ENCODE measurements around the gene HOXA7.

Gene HOXA7

DNA sequence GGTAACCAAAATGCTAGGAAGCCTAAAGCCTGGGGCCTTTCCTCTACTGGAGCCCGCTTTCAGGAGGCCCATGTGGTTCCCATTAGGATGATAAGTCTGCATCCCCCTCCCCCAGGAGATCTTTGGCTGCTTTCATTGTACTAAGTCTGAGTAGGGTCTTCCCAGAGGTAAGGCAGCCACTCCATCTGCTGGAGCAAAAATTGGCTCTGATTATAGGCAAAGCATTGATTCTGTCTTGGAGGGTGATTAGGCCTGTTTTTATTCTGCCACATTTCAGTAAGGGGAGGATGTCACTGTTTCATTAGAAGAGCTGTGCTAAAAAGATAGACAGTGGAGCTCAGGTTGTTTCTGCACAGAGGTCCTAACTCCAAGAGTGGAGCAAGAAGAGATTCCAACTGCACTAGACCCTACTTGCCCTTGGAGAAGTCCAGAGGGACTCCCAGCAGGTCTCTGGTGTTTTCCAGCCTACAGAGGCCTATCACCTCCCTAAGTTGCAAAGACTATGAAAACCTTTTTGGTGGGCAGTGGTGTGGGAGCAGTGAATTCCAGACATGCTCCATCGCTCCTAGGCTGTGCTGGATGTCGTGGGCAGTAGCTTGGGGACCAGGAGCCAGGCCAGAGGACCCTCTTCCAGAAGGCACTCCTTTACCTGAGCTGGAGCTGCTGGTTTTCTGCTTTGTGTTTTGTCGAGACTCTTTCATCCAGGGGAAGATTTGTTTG is 46.8 kb downstream of the HOXA7 start:
- Histone ChIP-seq H3K4me3 (ENCODE audit: low read depth in 1 of 2, low read length in 2 of 2) (no peak overlapping the region), H3K9ac (ENCODE audit: low read depth, low read length) (no peak overlapping the region), H3K4me2 (ENCODE audit: insufficient read depth, low read length) (no peak overlapping the region), H3K27ac (ENCODE audit: low read length) (no peak overlapping the region), H3K36me3 (ENCODE audit: insufficient read depth, low read length) (no peaks in the 10 kb centered on the region), H3K4me1 (ENCODE audit: insufficient read depth, low read length) (no peaks in the 10 kb centered on the region), H3K27me3 (ENCODE audit: insufficient read depth, low read length, poor library complexity) (no peaks in the 10 kb centered on the region), H2AFZ (ENCODE audit: low read depth, low read length) (no peak overlapping the region), H3K9me3 (ENCODE audit: insufficient read depth, low read length, severe bottlenecking) (no peaks in the 10 kb centered on the region), H4K20me1 (ENCODE audit: insufficient read depth, low read length) (no peaks in the 10 kb centered on the region), H3K79me2 (ENCODE audit: insufficient read depth, low read length) (no peaks in the 10 kb centered on the region)
- ATAC-seq (ENCODE audit: insufficient read depth, low read depth) (no peak), DNase-seq (no peak)
- TF ChIP-seq CTCF (IDR thresholded peaks at IDR 0.05; ENCODE audit: borderline replicate concordance, extremely low read depth, low read length, poor library complexity, severe bottlenecking) (no peak), EZH2 (IDR thresholded peaks at IDR 0.05; ENCODE audit: borderline replicate concordance, low read depth, low read length, severe bottlenecking) (no peak)

DNA sequence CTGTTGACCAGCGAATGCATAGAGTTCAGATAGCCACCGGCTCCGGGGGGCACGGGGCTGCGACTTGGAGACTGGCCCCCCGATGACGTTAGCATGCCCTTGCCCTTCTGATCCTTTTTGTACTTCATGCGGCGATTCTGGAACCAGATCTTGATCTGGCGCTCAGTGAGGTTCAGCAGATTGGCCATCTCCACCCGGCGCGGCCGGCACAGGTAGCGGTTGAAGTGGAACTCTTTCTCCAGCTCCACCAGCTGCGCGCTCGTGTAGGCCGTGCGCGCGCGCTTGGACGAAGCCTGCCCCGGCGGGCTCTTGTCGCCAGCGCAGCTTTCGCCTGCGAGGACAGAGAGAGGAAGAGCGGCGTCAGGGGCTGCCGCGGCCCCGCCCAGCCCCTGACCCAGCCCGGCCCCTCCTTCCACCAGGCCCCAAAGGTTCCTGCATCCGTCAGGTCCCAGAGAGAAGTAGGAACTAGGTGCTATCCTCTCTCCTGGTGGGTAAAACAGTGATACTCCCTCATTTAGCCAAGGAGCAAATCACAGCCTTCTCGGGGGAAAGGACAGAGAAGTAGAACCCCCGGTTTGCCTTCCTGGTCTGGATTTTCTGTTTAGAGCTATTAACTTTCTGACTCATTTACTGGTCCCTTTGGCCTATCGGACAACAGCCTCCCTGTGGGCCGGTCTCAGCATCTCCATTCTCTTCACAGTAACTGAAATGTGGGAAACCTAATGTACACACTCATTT is 47.9 kb downstream of the HOXA7 start:
- H3K4me2 ChIP-seq (ENCODE audit: insufficient read depth, low read length) = no peak overlapping the region
- H4K20me1 ChIP-seq (ENCODE audit: insufficient read depth, low read length) = no peaks in the 10 kb centered on the region
- H3K9me3 ChIP-seq (ENCODE audit: insufficient read depth, low read length, severe bottlenecking) = no peaks in the 10 kb centered on the region
- H3K9ac ChIP-seq (ENCODE audit: low read depth, low read length) = no peak overlapping the region
- no peak overlapping the region for H3K4me3 ChIP-seq (ENCODE audit: low read depth in 1 of 2, low read length in 2 of 2)
- H3K36me3 ChIP-seq (ENCODE audit: insufficient read depth, low read length) = no peaks in the 10 kb centered on the region
- TF ChIP-seq EZH2 (IDR thresholded peaks at IDR 0.05; ENCODE audit: borderline replicate concordance, low read depth, low read length, severe bottlenecking) = no peak
- DNase-seq (no peak), ATAC-seq (ENCODE audit: insufficient read depth, low read depth) (no peak)
- H3K79me2 ChIP-seq (ENCODE audit: insufficient read depth, low read length) = no peaks in the 10 kb centered on the region
- H3K27me3 ChIP-seq (ENCODE audit: insufficient read depth, low read length, poor library complexity) = no peaks in the 10 kb centered on the region
- H3K27ac ChIP-seq (ENCODE audit: low read length) = no peak overlapping the region
- H3K4me1 ChIP-seq (ENCODE audit: insufficient read depth, low read length) = no peaks in the 10 kb centered on the region
- H2AFZ ChIP-seq (ENCODE audit: low read depth, low read length) = no peak overlapping the region

DNA sequence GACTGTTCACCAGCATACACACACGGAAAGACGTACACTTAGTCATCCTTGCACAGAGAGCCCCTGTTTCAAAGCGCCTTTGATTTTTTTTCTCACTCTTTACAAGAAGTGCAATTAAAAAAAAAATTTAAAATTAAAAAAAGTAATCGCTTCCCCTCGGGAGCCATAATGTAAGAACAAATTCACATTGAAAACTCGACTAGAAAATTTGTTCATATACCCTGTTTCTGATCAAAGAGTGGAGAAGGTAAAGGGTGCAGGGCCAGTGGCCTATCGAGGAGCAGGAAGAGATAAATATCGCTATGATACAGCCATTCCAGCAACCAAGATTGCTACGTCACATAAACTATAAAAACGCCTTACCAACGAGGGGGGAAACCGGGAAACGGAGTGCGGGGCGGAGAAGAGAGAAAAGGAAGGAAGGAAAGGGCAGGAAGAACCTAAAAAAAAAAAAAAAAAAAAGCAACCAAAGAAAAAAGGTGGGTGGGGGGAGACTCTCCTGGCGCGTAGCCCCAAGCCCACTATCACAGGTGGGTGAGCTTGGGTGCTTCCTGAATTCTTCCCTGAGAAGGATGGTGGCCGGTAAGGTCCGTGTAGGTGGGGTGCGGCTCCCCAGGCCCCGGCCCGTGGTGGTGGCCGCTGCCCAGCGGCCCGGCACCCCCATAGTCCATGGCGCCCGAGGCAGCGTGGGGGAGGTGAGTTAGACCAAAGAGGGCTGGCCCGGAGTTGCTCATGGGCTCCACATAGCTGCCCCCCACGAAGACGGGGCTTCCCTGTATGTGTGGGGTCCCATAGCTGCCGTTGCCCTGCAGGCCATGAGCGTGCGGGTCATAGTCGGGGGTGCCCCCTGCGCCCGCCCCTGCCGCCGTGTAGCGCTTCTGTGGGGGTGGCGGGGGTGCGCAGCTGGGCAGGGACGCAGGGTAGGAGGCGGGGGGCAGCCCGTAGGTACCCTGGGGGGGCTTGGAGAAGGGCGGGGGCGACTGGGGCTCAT is 48.8 kb downstream of the HOXA7 start:
- Histone ChIP-seq H3K9ac (ENCODE audit: low read depth, low read length) (no peak overlapping the region), H3K4me3 (ENCODE audit: low read depth in 1 of 2, low read length in 2 of 2) (no peak overlapping the region), H4K20me1 (ENCODE audit: insufficient read depth, low read length) (no peaks in the 10 kb centered on the region), H3K36me3 (ENCODE audit: insufficient read depth, low read length) (no peaks in the 10 kb centered on the region), H3K27ac (ENCODE audit: low read length) (no peak overlapping the region), H3K9me3 (ENCODE audit: insufficient read depth, low read length, severe bottlenecking) (no peaks in the 10 kb centered on the region), H3K79me2 (ENCODE audit: insufficient read depth, low read length) (no peaks in the 10 kb centered on the region), H2AFZ (ENCODE audit: low read depth, low read length) (no peak overlapping the region), H3K27me3 (ENCODE audit: insufficient read depth, low read length, poor library complexity) (no peaks in the 10 kb centered on the region), H3K4me2 (ENCODE audit: insufficient read depth, low read length) (no peak overlapping the region), H3K4me1 (ENCODE audit: insufficient read depth, low read length) (no peaks in the 10 kb centered on the region)
- TF ChIP-seq EZH2 (IDR thresholded peaks at IDR 0.05; ENCODE audit: borderline replicate concordance, low read depth, low read length, severe bottlenecking) (no peak), CTCF (IDR thresholded peaks at IDR 0.05; ENCODE audit: borderline replicate concordance, extremely low read depth, low read length, poor library complexity, severe bottlenecking) (no peak)
- ATAC-seq (ENCODE audit: insufficient read depth, low read depth) (no peak), DNase-seq (no peak)
